Stimulated activated naive CD8-positive, alpha-beta T cell treated with anti-CD3 and anti-CD28 coated beads, Interleukin-15, Interleukin-2, amounts not matched to agents 100 ng/mL and 50 ng/mL, for 24 hours (primary cell): ENCODE measurements around the gene DDX49.

Source experiments
- H3K27ac Mint-ChIP-seq: one replicate; pipeline ENCODE4 v1.8.0; 2021; ENCODE audit warnings: mild to moderate bottlenecking, mixed read lengths
- H3K27me3 Mint-ChIP-seq: one replicate; pipeline ENCODE4 v1.8.0; 2021; ENCODE audit warnings: mixed read lengths
- H3K36me3 Mint-ChIP-seq: one replicate; pipeline ENCODE4 v1.8.0; 2021; ENCODE audit warnings: low read depth, mixed read lengths
- H3K4me1 Mint-ChIP-seq: one replicate; pipeline ENCODE4 v1.8.0; 2021; ENCODE audit warnings: low read depth, mixed read lengths
- H3K4me3 Mint-ChIP-seq: one replicate; pipeline ENCODE4 v1.8.0; 2021; ENCODE audit warnings: mild to moderate bottlenecking, mixed read lengths
- H3K9me3 Mint-ChIP-seq: one replicate; pipeline ENCODE4 v1.8.0; 2021; ENCODE audit warnings: mixed read lengths

DDX49 gene, protein sequence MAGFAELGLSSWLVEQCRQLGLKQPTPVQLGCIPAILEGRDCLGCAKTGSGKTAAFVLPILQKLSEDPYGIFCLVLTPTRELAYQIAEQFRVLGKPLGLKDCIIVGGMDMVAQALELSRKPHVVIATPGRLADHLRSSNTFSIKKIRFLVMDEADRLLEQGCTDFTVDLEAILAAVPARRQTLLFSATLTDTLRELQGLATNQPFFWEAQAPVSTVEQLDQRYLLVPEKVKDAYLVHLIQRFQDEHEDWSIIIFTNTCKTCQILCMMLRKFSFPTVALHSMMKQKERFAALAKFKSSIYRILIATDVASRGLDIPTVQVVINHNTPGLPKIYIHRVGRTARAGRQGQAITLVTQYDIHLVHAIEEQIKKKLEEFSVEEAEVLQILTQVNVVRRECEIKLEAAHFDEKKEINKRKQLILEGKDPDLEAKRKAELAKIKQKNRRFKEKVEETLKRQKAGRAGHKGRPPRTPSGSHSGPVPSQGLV

DNA sequence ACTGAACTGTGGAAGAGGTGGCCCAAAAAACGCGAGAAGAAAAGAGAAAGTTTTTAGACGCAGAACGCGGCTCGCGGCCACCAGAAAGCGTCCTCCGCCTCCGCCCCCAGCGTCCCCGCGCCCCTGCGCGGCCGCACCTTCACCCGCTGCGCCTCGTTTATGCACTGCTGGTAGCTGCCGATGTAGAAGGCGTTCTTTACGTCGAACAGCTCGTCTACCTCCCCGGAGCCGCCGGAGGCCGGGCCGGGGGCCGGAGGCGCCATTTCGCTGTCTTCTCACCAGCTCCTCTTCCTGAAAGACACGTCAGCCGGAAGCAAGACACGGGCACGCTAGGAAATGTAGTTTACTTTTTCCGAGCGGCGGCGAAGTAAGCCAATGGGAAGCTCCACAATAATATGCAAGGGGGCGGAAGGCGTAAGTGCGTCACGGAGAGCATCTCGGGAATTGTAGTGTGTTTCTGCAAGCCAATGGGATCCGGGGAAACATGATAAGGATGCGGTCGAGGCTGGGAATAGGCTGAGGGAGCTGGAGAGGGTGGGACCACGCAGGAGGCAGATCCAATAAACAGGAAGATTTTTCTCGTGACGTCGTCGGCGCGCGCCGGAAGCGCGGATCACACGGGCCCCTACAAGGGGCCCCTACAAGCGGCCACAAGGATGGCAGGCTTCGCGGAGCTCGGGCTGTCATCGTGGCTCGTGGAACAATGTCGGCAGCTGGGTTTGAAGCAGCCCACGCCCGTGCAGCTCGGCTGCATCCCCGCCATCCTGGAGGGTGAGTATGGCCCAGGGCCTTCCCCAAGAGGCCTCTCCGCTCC lies at the start of gene DDX49, which contains the start of gene COPE:
TSS of gene DDX49 (plus strand) at position 630 of the 814 bp plus-strand sequence. CDS start at position 657, 27 bp downstream.
TSS of gene COPE (minus strand) at position 302 of the 814 bp plus-strand sequence. CDS start at position 263, 39 bp downstream.
- no peaks in the 10 kb centered on the region for H3K9me3 Mint-ChIP-seq
- peak within 1 kb of the TSS; percentile 99 for H3K4me3 Mint-ChIP-seq
- no peaks in the 10 kb centered on the region for H3K27me3 Mint-ChIP-seq
- peaks cover 56% of the 10 kb centered on the region for H3K4me1 Mint-ChIP-seq
- peak within 1 kb of the TSS; percentile 96 for H3K27ac Mint-ChIP-seq
- H3K36me3 Mint-ChIP-seq, result peaks cover 29% of the 10 kb centered on the region

DNA sequence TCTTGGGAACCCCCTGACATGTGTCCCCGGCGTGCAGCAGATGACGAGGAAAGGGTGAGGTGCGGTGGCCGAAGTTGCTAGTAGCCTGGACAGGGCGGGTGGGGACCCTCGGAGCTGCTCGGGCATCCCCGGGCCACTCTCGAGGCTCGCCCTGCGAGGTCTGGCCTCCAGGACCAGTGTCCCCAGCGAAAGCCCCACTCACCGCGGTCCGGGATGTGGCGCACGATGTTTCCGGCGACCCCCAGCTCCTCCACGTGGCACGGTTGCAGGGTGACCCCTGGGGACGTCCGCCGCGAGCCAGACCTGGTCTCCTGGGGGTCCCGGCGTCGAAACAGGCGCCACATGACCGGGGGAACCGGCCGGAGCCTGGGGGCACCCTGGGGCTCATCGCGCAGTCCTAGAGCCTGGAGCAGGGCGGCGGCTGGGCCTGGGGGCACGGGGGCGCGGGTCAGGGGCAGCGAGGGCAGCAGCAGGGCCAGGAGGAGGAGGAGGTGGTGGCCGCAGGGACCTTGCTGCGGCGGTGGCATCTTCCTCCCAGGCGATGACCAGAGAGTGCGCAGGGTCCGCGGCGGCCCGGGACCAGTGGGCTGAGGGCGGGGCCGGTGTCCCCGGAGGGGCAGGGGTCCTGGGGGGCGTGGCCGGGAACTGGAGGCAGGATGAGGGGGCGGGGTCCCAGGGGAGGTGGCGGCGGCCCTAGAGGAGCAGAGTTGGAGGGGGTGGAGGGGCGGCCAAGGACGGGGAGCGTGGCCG lies 49.6 kb upstream of the DDX49 start:
- H3K4me1 Mint-ChIP-seq, result peaks cover 10% of the 10 kb centered on the region
- H3K27ac Mint-ChIP-seq, result no peak overlapping the region
- no peak overlapping the region for H3K4me3 Mint-ChIP-seq
- peaks cover 20% of the 10 kb centered on the region for H3K36me3 Mint-ChIP-seq
- H3K27me3 Mint-ChIP-seq, result peaks cover 10% of the 10 kb centered on the region
- H3K9me3 Mint-ChIP-seq, result no peaks in the 10 kb centered on the region

GRCh38 chr19:18870531-18871172 lies 48.9 kb upstream of the DDX49 start:
- peaks cover 10% of the 10 kb centered on the region for H3K27me3 Mint-ChIP-seq
- H3K4me3 Mint-ChIP-seq, result no peak overlapping the region
- peak overlapping the region; percentile 53 for H3K27ac Mint-ChIP-seq
- peaks cover 10% of the 10 kb centered on the region for H3K4me1 Mint-ChIP-seq
- peaks cover 20% of the 10 kb centered on the region for H3K36me3 Mint-ChIP-seq
- no peaks in the 10 kb centered on the region for H3K9me3 Mint-ChIP-seq

GRCh38 chr19:18871543-18871942 lies 48.0 kb upstream of the DDX49 start:
- Mint-ChIP-seq H3K4me3 (no peak overlapping the region), H3K27me3 (peaks cover 10% of the 10 kb centered on the region), H3K36me3 (peaks cover 12% of the 10 kb centered on the region), H3K4me1 (peaks cover 10% of the 10 kb centered on the region), H3K27ac (peak overlapping the region; percentile 9), H3K9me3 (no peaks in the 10 kb centered on the region)

- H3K27ac Mint-ChIP-seq, result no peak overlapping the region
- no peak overlapping the region for H3K4me3 Mint-ChIP-seq
- peaks cover 9% of the 10 kb centered on the region for H3K27me3 Mint-ChIP-seq
- peaks cover 9% of the 10 kb centered on the region for H3K4me1 Mint-ChIP-seq
- no peaks in the 10 kb centered on the region for H3K9me3 Mint-ChIP-seq
- H3K36me3 Mint-ChIP-seq, result no peaks in the 10 kb centered on the region
These were observed 43.8 kb upstream of the DDX49 start for GRCh38 chr19:18875726-18876125.

DNA sequence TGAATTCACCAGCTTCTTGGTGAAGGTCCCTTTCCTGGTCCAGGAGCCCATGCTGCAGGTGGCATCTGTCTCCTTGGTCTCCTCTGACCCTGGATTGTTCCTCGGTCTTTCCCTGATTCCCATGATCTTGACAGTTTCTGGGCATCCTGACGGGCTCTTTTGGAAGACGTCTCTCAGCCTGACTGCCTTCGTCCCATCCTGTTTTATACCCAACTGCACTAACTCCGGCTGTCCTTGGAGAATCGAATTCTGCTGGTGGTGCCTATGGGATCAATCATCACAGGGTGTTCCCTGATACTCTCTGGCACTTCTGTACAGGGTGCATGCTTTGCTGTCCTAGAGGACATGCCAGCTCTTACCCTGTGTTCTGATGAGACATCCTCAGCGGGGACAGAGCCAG lies 42.6 kb upstream of the DDX49 start:
- Mint-ChIP-seq H3K27me3 (peaks cover 2% of the 10 kb centered on the region), H3K4me3 (no peak overlapping the region), H3K9me3 (no peaks in the 10 kb centered on the region), H3K4me1 (no peaks in the 10 kb centered on the region), H3K36me3 (no peaks in the 10 kb centered on the region), H3K27ac (no peak overlapping the region)

GRCh38 chr19:18878058-18878797 lies 41.3 kb upstream of the DDX49 start:
- no peaks in the 10 kb centered on the region for H3K9me3 Mint-ChIP-seq
- no peaks in the 10 kb centered on the region for H3K27me3 Mint-ChIP-seq
- no peaks in the 10 kb centered on the region for H3K4me1 Mint-ChIP-seq
- no peak overlapping the region for H3K4me3 Mint-ChIP-seq
- no peak overlapping the region for H3K27ac Mint-ChIP-seq
- no peaks in the 10 kb centered on the region for H3K36me3 Mint-ChIP-seq

DNA sequence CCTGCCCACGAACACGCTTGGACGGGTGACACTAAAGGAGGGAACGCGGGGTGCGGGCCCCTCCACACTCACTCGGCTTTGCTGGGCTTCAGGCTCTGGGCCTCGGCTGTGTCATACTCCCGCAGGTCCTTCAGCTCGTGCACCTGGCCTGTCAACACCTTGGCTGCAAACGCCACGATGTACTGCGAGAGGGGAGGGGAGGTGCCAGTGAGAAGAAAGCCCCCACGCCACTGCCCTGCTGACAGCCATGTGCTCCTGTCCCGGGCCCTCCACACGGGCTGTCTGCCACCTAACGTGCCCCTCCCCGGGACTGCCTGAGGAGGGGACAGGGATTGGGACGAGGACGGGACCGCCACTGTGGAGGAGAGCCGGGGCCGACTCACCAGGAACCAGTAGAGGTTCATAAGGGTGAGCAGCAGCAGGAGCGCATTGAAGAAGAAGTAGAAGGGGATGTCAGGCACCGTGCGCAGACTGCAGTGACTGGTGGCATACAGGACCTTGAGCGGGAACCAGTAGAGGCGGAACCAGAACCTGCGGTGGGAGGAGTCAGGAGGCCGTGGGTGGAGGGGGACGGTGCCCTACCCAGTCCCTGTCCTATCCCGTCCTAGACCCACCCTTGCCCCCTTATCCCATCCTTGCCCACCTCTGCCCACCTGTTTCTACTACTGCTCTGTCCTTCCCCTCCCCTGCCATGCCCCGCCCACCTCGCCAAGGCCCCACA lies 40.5 kb upstream of the DDX49 start:
- no peak overlapping the region for H3K27ac Mint-ChIP-seq
- no peak overlapping the region for H3K4me3 Mint-ChIP-seq
- no peaks in the 10 kb centered on the region for H3K9me3 Mint-ChIP-seq
- H3K4me1 Mint-ChIP-seq, result no peaks in the 10 kb centered on the region
- no peaks in the 10 kb centered on the region for H3K36me3 Mint-ChIP-seq
- H3K27me3 Mint-ChIP-seq, result no peaks in the 10 kb centered on the region

DNA sequence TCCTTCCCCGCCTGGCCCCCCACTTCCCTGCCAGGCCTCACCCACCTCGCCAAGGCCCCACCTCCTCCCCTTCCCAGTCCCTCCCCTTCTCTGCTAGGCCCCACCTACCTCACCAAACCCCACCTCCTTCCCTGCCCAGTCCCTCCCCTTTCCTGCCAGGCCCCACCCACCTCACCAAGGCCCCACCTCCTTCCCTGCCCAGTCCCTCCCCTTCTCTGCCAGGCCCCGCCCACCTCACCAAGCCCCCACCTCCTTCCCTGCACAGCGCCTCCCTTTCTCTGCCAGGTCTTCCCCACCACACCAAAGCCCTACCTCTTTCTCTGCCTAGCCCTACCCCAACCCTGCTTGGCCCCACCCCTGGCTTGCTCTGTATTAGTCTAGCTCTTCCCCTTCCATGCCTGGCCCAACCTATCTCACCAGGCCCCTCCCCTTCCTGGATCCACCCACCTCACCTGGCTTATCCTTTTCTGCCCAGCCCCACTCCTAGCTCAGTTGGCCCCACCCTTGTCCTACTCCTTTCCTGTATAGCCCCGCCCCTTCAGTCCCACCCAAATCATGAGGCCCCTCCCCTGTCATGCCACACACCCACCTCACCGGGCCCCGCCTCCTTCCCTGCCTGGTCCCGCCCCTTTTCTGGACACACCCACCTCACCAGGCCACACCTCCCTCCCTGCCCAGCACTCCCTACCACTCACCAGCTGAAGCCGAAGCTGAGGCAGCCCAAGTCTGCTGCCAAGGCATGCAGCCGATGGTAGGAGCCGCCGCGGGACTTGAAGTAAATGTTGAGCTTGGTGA lies 39.7 kb upstream of the DDX49 start:
- H3K4me1 Mint-ChIP-seq, result no peaks in the 10 kb centered on the region
- H3K36me3 Mint-ChIP-seq, result no peaks in the 10 kb centered on the region
- H3K27me3 Mint-ChIP-seq, result no peaks in the 10 kb centered on the region
- no peaks in the 10 kb centered on the region for H3K9me3 Mint-ChIP-seq
- no peak overlapping the region for H3K27ac Mint-ChIP-seq
- no peak overlapping the region for H3K4me3 Mint-ChIP-seq

GRCh38 chr19:18881491-18881890 lies 38.0 kb upstream of the DDX49 start:
- no peaks in the 10 kb centered on the region for H3K27me3 Mint-ChIP-seq
- no peak overlapping the region for H3K27ac Mint-ChIP-seq
- no peak overlapping the region for H3K4me3 Mint-ChIP-seq
- no peaks in the 10 kb centered on the region for H3K9me3 Mint-ChIP-seq
- H3K36me3 Mint-ChIP-seq, result no peaks in the 10 kb centered on the region
- no peaks in the 10 kb centered on the region for H3K4me1 Mint-ChIP-seq

DNA sequence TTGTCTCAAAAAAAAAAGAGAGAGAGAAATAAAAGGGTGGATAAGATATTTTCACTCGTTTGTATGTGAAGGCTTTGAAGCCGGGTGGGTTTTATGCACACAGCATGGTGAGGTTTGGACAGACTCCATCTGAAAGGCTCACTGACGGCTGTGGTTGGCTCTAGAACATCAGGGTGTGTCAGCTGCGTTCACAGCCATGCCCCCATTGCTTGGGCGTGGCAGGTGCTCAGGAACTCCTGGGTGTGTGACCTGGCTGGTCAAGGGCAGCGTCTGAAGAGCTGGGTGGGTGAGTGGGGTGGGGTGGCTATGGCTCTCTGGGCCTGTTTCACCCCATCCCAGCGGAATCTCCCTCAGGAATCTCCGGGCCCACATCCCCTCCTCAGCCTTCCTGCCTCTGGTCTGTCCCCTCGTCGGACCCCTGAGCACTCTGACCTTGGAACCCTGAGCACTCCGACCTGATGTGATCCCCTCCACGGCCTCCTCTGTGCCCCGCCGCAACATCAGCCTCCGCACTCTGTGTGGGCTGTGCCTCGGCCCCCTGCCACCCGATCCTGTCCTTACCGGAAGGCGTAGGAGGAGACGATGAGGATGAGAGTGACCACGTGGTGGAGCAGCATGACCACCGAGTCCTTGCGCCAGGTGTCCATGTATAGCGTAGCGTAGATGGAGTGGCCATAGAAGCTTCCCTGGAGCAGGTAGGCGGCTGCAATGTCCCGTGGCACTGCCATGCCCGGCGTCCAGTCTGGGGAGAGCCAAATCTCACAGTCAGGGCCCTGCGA lies 35.8 kb upstream of the DDX49 start:
- H3K27ac Mint-ChIP-seq, result no peak overlapping the region

DNA sequence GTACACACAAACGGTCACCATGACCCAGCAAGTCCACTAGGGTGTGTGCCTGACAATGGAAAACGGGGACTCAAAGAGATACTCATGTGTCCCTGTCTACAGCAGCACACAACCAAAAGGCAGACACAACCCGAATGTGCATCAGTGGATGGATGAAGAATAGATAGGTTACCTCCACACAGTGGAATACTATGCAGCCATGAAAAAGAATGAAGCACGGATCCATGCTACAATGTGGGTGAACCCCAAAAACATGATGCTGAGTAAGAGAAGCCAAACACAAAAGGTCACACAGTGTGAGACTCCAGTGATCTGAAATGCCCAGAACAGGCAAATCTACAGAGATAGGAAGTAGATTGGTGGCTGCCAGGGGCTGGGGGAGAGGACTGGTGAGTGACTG lies 32.5 kb upstream of the DDX49 start:
- H3K4me1 Mint-ChIP-seq, result no peaks in the 10 kb centered on the region
- no peaks in the 10 kb centered on the region for H3K36me3 Mint-ChIP-seq
- no peak overlapping the region for H3K27ac Mint-ChIP-seq
- no peak overlapping the region for H3K4me3 Mint-ChIP-seq
- H3K9me3 Mint-ChIP-seq, result no peaks in the 10 kb centered on the region
- peaks cover 3% of the 10 kb centered on the region for H3K27me3 Mint-ChIP-seq

More for the DNA sequence above, 35.8 kb upstream of the DDX49 start:
- Mint-ChIP-seq H3K27me3 (no peaks in the 10 kb centered on the region), H3K4me3 (no peak overlapping the region), H3K36me3 (no peaks in the 10 kb centered on the region), H3K9me3 (no peaks in the 10 kb centered on the region), H3K4me1 (no peaks in the 10 kb centered on the region)
